ELR (cell line): ENCODE results near the gene ADPRHL1.
A peak's percentile ranks its signal among the peaks of the same experiment; 100 is the strongest.

Experiments
- DNase-seq: peaks from one replicate; pipeline ENCODE4 v3.0.0-alpha.2; 2015; ENCODE audit warnings: low read depth

Gene ADPRHL1

DNA sequence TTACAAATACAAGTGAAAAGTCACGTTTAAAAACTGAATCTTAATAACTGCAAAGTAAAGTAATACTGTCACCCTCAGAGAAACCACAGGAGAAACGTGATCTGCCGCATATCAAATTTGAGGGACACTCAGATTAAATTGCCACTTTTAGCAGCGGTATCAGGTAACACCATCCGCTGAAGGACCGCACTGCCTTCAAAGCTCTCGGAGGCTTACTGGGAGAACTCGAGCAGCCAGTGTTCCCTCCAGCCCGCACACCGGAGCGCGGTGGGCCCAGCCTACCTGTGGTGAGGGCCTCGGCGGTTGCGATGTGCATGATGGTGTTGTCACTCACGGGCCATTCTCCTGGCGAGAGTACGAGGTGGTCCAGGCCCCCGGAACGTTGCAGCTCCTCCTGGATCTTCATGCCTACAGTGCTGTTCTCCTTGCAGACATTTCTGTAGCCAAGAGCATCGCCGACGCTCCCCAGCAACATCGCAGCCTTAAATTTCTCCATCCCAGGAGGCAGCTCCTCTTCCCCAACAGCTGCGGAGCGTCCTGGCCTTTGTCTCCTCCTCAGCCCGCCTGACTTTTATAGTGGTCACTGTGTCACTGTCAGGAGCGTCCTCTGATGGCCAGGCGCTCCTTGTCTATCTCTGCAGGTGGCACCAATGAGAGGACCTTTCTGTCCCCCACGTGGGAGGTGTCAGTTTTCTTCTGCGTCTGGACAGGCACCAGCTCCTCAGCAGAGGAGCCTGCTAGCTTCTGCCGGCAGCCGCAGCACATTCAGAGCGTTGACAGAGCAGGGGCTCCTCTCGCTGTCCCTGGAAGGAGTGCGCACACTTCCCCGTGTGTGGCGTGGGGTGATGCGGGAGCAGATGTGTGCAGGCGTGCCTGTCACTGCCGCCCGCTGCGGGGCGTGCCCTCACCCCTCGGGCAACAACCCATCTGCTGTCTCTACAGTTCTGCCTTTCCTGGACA lies at the start of gene ADPRHL1:
Gene ADPRHL1 (minus strand): TSS at position 547 of the 960 bp plus-strand sequence. CDS start 51 bp downstream, at position 496.
- no peak for DNase-seq

DNA sequence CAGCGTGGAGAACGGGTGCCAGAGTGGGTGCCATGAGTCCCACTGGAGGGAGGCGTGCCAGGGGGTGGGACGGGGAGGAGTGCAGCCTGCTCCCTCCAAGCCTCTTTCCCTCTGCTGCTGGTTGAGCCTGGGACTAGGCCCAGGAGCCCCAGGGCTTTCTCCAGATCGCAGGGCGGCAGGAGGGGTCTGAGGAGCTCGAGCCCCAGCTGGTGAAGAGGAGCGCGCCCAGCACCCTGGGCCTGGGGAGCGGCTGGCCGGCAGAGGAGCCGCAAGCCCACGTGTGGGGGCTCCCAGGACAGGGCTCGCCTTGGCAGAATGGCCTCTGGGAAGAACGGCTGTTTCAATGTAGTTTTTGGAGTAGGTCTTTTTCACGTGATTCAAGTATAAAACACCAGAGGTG lies 49.4 kb upstream of the ADPRHL1 start:
- DNase-seq, result no peak

DNA sequence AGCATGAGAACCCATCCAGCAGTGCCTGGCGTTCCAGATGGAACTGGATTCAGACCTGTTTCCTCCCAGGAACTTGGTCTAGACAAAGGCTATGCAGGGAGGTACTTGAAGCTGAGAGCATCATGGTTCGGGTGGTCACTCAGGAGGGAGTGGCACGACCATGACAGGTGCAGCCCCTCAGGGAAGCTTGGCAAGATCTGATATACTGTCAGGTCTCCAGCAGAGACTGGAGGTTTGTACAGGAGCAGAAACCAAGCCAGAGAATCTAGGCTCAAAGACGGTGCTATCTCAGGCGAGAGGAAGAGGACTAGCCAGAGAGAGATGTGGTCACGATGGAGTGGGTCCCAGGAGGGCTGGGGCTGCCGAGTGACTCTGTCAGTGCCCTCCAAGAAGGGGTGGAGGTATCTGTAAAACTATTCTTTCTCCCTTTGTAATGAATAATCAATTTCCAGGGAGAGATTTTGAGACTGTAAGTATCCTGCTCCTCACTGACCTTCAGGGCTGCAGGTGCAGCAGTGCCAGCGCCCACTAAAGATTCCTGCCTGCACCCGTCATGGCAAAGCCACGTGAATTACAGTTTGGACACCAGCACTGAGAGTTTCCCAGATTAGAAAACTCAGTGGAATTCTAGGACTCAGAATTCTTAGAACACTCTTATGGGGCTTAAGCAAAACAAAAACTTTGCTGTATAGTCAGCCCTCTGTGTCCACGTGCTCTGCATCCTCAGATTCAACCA lies 47.4 kb upstream of the ADPRHL1 start:
- no peak for DNase-seq

DNA sequence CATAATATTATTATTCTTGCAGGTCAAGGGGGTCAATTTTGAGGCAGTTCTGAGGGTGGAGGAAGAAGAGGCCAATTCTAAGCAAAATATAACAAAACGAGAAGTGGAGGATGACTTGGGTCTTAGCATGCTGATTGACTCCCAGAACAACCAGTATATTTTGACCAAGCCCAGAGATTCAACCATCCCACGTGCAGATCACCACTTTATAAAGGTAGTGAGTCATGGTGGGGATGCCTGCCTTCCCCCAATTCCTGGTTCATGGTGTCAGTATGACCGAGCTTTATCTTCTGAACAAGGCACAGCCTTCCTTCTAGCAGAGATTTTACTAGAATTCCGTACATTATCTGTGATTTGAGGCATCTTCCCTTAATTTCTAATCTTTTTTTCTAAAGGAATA lies 46.6 kb upstream of the ADPRHL1 start:
- peak; percentile 79 for DNase-seq

DNA sequence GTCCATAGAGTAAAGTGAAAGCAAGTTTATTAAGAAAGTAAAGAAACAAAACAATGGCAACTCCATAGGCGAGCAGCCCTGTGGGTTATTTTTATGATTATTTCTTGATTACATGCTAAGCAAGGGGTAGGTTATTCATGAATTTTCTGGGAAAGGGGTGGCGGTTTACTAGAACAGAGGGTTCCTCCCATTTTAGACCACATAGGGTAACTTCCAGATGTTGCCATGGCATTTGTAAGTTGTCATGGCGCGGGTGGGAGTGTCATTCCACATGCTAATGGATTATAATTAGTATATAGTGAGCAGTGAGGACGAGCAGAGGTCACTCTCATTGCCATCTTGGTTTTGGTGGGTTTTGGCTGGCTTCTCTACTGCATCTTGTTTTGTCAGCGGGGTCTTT lies 45.6 kb upstream of the ADPRHL1 start:
- no peak for DNase-seq

DNA sequence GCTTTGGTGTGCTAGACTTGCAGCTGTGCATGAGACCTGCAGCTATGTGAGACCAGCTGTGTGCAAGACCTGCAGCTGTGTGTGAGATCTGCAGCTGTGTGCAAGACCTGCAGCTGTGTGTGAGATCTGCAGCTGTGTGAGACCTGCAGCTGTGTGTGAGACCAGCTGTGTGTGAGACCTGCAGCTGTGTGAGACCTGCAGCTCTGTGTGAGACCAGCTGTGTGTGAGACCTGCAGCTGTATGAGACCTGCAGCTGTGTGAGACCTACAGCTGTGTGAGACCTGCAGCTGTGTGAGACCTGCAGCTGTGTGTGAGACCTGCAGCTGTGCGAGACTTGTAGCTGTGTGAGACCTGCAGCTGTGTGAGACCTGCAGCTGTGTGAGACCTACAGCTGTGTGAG lies 43.9 kb upstream of the ADPRHL1 start:
- DNase-seq, result no peak

DNA sequence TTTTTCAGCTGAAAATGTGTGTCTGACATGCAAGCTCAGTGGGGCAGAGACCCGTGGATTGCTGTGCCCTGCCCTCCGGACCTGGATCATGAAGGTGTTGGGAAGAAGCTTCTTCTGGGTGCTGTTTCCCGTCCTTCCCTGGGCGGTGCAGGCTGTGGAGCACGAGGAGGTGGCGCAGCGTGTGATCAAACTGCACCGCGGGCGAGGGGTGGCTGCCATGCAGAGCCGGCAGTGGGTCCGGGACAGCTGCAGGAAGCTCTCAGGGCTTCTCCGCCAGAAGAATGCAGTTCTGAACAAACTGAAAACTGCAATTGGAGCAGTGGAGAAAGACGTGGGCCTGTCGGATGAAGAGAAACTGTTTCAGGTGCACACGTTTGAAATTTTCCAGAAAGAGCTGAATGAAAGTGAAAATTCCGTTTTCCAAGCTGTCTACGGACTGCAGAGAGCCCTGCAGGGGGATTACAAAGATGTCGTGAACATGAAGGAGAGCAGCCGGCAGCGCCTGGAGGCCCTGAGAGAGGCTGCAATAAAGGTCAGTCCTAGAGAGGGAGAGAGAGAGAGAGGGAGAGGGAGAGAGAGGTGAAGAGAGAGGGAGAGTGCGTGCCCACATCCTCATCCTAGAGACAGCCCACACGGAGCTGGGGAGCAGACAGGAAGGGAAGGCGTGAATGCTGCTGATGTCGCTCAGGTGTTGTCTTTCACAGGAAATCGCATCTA lies 42.4 kb upstream of the ADPRHL1 start:
- no peak for DNase-seq

DNA sequence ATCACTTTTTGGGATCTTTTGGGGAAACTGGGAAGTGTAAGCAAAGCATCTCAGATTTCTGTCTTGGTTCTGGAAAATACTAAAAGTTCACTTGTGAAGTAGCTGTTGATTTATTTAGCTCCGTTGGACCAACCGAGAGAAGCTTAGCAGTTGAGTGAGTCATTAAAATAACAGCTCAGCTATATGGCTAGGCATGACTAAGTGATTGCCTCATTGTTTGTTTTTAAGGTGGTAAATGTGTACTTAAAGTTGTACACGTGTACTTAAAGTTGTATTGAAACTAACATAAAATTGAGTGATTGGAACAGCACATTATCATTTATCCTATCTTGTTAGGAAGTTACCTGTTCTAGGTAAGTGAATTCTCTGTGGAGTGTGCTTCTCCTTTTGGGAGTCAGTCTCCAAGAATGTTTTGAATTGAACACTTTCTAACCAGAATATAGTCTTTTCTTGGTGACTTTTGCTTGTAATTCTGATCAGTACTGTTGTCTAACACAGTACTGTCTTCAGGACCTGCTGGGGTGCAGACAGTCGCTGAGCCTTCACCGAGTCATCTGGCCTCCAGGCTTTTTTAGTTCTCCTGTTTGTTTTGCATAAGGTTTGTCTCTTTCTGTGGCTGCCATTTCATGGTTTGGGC lies 40.1 kb upstream of the ADPRHL1 start:
- DNase-seq, result peak; percentile 96

DNA sequence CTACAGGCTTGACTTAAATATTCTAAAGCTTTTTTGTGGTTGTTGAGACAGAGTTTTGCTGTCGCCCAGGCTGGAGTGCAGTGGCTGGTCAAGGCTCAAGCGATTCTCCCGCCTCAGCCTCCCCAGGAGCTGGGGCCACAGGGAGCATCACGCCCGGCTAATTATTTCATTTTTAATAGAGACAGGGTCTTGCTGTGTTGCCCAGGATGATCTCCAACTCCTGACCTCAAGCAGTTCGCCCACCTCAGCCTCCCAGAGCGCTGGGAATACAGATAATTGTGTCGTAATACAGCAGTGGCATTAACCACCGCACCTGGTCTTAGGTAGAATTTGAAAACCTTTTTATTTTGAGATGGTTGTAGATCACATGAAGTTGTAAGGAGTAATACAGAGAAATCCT lies 38.7 kb upstream of the ADPRHL1 start:
- DNase-seq, result no peak

DNA sequence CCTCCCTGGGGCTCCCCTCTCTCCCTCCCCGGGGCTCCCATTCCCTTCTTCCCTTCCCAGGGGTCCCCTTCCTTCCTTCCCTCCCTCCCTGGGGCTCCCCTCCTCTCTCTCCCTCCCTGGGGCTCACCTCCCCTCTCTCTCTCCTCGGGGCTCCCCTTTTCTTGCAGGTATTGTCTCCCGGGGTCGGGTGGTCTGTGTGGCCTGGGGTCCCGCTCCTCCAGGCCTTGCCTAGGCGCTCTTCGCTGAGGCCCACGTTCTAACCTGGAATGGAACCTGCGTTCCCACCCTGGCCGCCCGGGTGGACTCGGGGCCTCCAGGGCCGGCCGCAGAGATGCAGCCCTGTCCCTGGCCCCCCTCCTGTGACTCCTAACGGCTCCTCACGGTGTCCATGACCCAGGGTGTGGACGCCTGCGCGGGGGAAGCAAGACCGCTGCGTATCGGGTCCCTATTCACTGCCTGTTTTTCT lies 38.2 kb upstream of the ADPRHL1 start:
- DNase-seq, result peak; percentile 63

DNA sequence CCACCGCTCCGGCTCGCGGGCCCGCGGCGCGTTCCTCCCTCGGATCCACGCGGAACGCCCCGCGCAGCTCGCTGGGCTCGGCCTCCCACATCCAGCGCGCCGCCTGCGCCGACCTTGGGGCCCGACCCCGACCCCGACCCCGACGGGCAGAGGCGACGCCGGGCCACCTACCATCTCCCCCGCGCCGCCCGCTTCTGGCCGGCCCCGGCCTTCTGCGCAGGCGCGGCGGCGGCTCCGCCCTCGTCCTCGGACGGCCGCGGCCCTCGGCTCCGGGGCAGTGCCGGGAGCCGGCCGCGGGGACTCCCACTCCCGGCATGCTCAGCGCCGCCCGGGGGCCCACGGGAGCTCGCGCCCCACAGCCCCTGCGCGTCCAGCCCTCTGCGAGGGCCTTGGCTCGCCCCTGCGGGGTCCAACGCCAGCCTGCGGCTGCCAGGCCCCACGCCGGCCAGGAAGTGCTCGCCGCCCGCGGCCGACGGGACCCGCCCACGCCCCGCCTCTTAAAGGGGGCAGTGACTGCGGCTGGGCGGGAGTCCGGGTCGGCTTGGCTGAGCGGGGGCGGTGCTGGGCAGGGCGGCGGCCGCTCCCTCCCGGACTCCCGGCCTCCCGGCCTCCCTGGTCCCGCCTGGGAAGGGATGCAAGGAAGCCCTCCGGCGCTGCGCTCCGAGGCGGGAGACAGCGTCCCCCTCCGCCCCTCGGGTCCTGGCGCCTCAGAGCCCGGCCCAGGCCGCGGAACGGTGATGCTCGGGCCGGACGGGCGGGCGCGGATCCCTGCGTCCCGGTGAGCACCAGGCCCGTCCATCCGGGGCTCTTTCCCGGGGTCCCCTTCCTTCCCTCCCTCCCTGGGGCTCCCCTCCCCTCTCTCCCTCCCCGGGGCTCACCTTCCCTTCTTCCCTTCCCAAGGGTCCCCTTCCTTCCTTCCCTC lies 37.5 kb upstream of the ADPRHL1 start, which contains the start of gene DCUN1D2:
Gene DCUN1D2 (minus strand): TSS at position 216 of the 922 bp plus-strand sequence. CDS start 42 bp downstream, at position 174.
- DNase-seq, result peak; percentile 93

DNA sequence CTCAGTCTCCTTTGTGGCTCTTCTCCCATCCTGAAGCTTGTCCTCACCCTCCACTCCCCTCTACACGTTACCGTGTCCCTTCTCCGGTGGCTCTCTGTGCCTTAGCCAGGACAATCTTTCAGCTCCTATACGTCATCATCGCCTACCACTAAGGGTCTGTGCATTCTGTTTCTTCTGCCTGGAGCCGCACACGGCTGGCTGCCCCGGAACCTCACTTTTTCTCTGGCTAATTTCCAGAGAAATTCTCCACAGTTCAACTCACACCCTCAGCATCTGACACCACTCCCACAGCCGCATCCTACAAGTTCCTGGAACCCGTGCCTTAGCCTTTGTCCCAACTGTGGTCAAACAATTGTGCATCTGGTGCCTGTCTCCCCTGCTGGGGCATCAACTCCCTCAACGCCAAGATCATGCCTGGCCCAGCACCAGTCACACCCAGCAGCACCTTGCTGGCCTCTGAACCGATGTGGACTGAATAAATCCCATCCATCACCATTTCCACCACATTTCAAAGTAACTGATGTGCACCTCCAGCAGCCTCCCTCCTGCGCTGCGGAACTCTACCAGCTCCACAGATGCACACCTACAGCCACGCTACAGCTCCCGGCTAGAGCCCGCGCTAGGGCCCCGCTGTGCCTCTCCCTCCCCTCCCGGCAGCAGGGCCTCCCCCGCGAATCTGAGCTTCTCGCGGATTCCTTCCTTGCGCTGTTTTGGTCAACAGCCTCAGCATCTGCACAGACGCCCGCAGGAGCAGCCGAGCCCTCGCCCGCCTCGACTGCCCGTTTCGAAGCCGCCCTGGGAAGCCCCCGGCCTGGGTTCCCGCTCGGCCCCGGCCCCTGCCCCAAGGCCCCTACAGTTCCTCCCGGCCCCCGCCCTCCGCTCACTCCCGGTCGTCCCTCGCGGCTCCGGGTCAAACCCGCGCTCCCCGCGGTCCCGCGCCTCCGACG lies 36.5 kb upstream of the ADPRHL1 start:
- DNase-seq, result peak; percentile 64

DNA sequence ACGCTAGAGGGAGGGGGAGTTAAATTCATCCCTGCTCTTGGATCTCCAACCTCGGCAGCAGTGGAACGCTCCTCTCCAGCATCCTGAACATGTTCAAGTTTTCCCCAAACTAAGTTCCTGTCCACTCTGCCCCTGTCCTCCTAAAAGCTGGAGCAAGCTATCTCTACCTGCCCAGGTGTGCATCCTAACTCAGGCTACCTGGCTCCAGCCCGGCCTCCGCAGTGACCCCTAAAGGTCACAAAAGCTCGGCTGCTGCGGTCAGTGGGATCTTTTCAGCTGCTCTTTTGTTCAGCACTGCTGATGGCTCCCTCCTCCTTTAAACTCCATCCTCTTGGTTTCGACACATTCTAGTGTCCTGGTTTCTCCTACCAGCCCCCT lies 35.9 kb upstream of the ADPRHL1 start:
- no peak for DNase-seq

DNA sequence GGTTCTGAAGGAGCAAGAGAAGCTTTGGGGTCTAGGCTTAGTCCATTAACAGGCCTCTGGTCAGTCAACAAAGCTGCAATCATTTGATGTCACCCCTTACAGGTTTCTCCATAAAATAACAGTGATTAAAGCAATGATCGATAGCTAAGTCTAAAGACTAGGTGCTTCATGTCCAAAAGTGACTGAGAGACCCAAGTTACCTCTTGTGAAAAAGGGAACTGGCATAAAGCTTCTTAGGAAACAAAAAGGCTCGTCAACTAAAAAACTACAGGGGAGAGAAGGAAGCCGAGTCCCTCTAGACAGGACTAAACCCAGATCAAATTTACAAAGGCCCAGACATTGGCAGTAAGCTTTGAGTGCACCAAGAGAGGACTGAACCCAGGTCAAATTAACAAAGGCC lies 35.0 kb upstream of the ADPRHL1 start:
- DNase-seq, result no peak

DNA sequence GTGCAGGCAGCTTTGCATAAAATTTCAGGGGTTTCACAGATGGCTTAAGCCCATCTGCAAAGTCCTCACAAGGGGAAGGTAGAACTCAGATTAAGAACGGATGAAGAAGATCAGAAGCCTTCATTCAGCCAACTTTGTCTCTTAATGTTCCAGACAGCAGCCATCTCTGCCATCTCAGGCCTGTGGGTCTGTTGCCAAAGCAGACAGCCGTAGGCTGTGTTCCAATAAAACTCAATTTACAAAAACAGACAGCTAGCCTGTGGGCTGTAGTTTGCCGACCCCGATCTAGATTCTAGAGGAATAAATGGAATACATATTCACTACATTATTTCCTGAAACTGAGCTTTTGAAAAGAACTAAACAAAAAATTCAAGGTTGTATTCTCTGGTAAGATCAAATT lies 33.4 kb upstream of the ADPRHL1 start:
- no peak for DNase-seq

DNA sequence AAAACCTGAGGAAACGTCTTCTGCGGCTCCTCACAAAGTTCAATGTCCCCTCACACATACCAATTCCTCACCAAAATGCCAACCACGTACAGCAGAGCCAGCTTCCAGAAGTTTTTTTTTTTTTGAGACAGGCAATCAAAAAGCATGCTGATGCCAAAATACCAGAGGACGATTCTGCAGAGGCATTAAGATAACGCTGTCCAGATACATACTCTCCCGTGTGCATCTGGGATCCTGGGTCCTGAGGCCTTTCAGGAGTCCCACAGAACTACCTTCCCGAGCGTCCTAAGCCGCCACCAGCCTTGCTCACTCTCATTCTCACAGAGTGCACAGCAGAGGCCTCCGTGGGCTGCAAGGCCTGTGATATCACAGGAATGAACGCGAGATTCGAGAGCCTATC lies 32.3 kb upstream of the ADPRHL1 start:
- no peak for DNase-seq

DNA sequence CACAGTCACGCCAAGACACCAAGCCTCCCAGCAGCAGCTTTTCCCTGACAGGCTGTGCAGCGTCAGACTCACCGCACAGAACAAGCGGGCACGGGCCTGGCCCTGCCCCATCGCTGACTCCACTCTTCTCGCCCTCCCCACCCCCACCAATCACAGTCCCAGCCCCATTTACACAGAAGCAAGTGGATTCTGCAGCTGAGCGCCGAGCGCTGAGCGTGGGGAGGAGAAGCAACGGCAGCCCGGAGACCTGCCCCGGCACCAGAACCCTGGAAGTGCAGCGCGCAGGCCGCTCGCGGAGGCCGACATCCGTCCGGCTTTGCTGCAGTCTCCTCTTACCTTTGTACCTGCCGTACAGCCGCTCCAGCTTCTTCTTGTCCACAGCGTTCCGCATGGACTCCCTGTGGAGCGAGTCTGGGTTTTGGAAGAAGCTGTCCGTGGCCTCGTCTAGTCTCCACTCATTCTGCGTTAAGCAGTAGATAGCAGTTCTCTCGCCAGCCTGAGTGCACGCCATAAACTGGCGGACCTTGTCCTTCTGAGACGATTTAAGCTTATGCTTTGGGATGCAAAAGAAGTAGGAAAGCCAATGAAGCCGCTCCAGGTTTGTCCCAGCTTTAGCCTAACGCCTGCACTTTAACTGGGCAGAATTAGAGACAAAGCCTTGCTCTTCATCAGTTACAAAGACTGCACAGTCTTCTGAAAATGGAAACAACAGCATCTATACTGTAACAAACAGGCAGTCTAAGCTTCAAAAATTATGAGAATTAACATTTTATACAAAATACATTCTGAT lies 30.4 kb upstream of the ADPRHL1 start:
- DNase-seq, result no peak

DNA sequence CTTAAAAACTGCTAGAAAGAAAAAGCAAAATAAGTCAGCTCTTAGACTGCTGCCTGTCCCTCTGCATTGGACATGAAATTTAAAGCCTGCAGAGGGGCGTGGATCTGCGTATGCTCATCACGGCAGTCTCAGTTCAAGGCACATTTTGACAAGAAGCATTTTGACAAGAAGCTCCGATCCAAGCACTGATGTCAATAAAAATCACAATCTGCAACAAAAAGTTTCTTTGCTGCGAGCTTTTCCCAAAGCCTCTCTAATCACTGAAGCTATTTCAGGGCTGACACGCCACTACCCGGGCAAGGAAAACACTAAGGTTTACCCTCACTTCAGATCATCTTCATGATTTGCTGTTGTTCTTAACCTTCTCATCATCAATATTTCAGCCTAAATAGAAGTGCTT lies 29.8 kb upstream of the ADPRHL1 start:
- no peak for DNase-seq

DNA sequence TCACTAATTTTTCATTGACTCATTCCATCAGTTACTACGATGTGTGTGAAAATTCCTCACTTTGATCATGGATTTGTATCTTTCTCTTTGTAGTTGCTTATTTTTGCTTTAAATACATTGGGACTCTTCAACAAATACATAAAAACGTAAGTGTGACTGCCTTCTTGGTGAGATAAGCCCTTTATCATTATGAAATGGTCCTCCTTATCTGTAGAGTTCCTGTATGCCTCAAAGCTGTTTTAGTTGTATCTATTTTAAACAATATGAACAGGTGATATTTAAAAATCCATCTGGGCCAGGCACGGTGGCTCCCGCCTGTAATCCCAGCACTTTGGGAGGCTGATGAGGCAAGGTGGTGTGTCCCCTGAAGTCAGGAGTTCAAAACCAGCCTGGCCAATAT lies 25.9 kb upstream of the ADPRHL1 start:
- no peak for DNase-seq
